AG08396 (cell line): ENCODE measurements around the gene EIF2B5.
"Not testable (repeated sequence)": the region's sequence is repeated elsewhere in the genome, so short reads cannot be mapped to it uniquely, and the experiment has no call there.

Experiments
- DNase-seq: peaks from one replicate; pipeline ENCODE4 v3.0.0; 2012; ENCODE audit warnings: low spot score, mixed read lengths

Gene EIF2B5

DNA sequence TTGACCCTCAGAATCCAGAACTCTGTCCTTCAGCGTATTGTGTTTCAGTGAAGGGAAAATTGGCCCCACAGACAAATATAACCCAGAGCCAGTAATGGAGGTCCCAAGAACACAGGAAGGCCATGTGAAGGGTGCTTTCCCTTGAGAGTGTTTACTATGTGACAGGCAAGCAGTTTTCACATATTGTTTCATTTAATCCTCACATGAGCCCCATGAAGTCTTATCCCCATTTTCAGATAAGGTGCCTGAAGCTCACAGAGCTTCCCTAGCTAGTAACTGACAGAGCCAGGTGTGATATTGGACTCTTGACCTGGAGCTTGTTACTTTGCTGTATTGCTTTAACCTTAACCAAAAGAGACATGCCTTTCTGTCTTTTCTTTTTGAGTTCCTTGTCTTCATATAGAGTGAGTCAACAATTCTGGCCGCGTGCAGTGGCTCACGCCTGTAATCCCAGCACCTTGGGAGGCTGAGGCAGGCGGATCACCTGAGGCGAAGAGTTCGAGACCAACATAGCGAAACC is 10.7 kb downstream of the EIF2B5 start:
- DNase-seq, result no peak

DNA sequence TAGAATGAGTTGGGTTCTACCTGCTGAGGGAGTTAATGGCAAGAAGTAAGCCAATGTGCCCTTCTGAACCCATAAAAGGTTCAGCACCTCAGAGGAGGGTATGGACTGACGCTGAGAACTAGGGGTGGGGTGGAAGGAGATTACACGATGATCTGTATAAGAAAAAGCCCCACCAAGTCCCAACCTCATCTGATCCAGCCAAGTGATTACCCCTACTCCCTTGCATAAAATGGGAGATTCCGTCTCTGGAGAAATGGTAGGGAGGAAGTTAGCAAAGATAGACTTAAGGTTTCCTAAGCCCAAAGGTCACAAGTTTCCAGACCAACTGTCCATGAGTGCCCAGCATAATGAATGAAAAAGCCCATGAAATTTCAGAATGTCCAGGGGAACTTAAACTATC is 12.9 kb downstream of the EIF2B5 start:
- DNase-seq, result no peak

DNA sequence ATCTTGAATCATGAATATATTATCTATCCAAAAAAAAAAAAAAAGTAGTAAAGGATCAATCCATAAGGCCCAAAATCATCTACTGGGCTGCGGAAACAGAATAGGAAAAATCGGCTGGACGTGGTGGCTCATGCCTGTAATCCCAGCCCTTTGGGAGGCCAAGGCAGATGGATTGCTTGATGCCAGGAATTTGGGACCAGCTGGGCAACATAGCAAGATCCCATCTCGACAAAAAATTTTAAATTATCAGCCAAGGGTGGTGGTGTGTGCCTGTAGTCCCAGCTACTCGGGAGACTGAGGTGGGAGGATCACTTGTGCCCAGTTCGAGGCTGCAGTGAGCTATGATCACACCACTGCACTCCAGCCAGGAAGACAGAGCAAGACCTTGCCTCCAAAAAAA is 14.0 kb downstream of the EIF2B5 start:
- DNase-seq, result no peak

DNA sequence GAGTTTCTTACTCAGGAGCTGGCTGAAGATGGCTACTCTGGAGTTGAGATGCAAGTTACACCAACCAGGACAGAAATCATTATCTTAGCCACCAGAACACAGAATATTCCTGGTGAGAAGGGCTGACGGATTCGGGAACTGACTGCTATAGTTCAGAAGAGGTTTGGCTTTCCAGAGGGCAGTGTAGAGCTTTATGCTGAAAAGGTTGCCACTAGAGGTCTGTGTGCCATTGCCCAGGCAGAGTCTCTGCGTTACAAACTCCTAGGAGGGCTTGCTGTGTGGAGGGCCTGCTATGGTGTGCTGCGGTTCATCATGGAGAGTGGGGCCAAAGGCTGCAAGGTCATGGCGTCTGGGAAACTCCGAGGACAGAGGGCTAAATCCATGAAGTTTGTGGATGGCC is 14.6 kb downstream of the EIF2B5 start:
- DNase-seq, result not testable (repeated sequence)

DNA sequence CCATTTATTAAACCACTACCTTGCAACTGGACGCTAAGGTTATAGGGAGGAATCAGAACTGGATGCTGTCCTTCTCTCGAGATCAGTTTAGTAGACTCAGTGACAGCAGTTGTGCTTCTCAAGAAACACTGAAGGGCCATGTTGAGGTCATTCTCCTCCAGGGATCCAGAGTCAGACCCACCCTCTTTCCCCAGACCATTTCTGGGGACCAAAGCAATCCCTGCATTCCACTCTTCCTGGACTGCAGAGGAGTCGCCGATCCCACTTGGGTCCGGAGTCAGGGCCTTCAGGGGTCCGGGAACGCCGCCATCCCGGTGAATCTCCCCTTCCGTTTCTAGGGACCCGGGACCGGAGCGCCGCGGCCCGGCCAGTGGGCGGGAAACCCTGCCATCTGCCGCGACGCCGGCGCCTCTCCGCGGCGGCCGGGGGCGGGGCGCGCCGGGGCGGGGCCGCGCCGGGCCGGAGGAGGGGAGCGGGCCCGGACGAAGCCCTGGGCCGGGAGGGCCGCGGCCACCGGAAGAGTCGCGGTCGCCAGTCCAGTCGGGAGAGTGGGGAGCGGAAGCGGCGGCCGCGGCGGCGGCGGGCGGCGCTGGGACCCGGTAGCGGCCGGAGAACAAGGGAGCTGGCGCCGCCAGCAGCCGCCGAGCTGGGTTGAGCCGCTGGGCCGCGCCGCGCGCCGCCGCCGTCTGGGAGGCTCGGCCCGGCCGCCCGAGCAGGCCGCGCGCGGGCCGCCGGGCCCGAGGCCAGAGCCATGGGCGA is 19.9 kb downstream of the EIF2B5 start, which contains the start of gene DVL3:
TSS of gene DVL3 (plus strand) at position 493 of the 759 bp plus-strand sequence. CDS start at position 752, 259 bp downstream.
- DNase-seq, result peak; percentile 90

DNA sequence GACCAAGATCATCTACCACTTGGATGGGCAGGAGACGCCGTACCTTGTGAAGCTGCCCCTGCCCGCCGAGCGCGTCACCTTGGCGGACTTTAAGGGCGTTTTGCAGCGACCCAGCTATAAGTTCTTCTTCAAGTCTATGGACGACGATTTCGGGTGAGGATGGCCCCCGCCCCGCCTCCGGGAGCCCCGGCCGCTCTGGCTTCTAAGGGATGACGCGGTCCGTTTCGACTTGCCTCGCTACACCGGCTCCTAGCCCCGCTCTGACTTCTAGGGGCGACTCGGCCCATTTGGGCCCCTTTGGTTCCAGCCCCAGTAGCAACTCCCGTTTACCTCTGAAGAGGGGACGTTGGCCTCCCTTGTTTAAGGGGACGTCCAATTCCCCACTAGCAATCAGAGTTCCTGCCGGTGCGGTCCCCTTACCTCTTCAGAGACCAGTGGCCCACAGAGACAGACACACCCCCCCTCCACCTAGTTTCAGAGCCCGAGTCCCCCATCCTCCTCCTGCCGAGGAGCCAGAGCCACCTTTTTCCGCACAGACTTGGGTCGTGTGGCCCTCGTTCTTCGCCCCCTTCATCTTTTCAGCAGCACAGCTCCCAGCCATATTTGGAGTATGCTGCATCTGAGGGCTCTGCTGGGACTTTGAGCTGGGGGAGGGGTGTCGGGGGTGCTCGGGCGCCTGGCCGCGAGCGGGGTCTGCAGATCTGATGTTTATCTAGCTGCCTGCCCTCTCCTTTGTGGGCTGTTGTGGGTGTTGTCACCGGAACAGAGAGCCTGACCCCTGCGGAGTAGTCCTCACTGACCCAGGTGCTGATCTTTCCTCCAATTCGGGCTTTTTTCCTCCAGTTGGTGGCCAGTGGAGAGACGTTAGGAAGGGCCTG is 20.7 kb downstream of the EIF2B5 start:
- peak; percentile 47 for DNase-seq

DNA sequence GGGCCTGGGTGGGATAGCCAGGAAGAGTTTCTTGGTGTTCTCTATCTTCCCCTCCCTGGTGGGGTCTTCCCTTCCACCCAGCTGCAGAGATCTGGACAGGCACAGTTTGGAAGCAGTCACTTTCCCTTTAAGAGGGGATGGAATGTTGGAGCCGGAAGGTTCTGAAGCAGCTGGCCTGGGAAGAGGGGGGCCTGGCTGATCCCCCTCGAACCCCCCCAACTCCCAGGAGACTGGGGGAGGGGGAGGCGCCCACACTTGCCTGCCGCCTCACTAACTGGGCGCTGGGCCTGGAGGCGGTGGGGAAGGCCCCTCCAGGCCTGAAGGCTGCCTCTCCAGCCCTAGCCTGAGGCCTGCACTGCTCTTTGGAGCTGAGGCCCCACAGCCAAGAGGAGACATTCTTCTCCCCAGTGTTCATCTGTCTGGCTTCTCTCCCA is 21.4 kb downstream of the EIF2B5 start:
- DNase-seq, result peak; percentile 59

DNA sequence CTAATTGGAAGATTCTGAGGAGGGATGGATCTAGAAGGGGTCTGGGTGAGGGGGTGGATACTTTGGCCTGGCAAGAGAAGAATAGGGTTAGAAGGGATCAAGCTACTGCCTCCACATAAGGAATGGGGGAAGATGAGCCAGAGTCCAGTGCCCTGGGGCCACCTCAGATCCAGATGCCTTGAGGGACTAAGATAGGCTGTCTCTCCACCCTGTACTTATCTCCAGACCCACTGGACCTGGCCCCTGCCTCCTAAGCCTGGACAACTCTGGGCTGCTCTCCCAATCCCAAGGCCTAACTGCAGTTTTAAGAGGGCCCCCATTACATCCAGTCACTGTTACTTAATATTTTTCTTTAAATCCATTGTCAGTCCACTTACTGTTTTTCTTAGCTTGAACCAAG is 22.0 kb downstream of the EIF2B5 start:
- no peak for DNase-seq

DNA sequence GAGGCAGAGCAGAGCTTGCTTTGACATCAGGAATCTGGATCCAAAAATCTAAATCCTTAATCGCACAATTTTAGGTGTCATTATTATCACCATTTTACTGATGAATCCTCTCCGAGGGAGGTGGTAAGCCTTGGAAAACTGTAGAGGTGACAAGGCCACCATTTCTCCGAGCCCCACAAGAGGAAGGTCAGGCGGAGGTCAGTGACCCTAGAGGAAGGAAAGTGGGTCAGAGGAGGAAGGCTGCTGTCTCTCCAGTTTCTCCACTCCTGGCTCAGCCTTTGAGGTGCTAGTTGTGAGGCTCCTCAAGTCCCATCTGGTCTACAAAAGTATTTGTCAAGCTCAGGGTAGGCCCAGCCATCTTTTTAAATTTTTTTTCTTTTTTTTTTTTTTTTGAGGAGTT is 23.2 kb downstream of the EIF2B5 start:
- DNase-seq, result no peak

DNA sequence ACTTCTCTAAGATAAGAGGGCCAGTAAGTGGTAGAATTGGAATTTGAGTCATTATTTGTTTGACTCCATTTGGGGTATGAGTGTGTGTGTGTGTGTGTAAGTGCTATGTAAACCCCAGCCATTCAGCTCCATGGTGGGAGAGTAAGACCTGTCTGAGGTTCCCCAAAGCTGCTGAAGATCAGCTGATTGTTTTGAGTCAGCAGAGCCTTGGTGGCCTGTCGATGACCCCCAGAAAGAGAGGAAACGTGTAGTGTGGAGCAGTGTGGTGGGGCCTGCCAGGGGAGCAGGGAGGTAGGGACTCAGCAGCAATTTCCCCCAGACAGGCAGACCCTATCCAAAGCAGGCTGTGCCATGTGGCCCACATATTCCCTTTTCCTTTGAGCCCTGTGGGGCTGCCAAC is 25.3 kb downstream of the EIF2B5 start:
- peak; percentile 55 for DNase-seq

DNA sequence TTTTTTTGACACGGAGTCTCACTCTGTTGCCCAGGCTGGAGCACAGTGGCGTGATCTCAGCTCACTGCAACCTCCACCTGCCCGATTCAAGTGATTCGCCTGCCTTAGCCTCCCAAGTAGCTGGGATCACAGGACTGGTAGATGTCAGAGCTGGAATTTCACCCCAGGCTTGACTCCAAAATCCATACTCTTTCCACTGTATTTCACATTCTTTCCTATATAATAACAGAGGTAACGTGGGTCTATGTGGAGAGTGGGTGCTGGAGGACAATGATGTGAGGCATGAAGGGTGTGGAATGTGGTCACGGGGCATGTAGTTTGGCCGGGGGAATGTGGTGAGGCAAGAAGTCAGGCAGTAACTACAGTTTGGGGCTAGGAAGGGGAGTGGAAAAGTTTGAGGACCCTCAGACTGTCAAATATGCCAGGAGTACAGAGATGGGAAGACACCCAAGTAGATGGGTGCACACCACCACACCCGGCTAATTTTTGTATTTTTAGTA is 27.5 kb downstream of the EIF2B5 start:
- DNase-seq, result not testable (repeated sequence)

DNA sequence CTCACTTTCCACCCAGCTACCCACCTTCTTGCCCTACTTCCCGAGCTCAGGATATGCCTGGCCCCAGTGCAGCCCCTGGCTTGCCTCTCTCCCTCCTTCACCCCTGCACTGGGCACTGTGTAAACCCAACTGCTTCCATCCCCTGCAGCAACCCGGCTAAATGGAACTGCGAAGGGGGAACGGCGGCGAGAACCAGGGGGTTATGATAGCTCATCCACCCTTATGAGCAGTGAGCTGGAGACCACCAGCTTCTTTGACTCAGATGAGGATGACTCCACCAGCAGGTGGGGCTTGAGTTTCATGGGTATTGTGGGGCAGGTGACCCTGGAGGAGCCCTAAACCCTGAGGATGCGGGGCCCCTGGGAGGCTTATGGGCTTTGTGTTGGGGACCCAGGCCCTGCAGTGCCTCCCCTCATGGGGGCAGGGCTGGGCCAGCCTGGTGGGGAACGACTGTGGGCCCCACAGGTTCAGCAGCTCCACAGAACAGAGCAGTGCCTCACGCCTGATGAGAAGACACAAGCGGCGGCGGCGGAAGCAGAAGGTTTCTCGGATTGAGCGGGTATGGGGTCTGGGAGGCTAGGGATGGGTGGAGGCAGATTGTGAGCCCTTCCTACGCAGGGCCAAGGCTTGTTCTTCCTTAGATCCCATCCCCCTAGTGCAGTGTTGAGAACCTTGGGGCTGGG is 29.6 kb downstream of the EIF2B5 start:
- DNase-seq, result no peak

DNA sequence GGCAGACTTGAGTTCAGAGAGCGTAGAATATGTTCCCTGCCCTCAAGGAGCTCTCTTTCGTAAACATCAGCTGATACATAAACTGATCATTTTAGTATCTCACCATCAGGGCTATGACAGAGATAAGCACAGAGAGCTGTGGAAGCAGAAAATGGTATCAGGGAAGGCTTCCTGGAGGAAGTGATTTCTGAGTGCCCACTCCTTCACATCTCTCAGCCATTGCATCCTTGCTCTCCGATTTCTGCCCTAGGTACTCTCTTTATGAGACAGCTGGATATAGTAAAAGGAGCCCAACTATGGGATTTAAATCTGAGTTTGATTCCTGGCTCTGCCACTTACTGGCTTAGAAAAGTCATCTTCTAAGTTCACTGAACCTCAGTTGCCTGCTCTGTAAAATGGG is 30.4 kb downstream of the EIF2B5 start:
- DNase-seq, result no peak

DNA sequence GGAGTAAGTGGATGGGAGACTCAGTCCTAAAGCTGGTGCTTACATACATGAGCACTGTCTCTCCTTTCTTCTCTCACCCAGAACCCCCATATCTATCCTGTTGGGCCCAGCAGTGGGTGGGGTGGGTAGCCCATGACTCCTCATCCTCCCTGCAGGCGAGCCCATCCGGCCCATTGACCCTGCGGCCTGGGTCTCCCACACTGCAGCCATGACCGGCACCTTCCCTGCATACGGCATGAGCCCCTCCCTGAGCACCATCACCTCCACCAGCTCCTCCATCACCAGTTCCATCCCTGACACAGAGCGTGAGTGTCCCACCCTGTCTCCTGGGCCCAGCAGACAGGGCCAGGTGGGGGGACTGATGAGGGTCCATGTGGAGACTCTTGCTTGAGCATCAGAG is 31.5 kb downstream of the EIF2B5 start:
- DNase-seq, result no peak

DNA sequence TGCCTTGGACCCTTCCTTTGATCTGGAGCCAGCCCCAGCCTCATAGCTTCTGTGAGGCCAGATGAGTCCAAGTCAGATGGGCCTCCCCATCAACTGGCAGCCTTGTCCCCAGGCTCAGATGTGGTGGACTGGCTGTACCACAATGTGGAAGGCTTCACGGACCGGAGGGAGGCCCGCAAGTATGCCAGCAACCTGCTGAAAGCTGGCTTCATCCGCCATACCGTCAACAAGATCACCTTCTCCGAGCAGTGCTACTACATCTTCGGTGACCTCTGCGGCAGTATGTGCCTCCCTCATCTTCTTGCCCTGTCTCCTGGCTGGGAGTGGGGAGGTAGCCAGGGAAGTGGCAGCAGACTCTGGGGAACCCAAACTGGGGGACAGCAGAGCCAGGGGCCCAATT is 32.6 kb downstream of the EIF2B5 start:
- no peak for DNase-seq

DNA sequence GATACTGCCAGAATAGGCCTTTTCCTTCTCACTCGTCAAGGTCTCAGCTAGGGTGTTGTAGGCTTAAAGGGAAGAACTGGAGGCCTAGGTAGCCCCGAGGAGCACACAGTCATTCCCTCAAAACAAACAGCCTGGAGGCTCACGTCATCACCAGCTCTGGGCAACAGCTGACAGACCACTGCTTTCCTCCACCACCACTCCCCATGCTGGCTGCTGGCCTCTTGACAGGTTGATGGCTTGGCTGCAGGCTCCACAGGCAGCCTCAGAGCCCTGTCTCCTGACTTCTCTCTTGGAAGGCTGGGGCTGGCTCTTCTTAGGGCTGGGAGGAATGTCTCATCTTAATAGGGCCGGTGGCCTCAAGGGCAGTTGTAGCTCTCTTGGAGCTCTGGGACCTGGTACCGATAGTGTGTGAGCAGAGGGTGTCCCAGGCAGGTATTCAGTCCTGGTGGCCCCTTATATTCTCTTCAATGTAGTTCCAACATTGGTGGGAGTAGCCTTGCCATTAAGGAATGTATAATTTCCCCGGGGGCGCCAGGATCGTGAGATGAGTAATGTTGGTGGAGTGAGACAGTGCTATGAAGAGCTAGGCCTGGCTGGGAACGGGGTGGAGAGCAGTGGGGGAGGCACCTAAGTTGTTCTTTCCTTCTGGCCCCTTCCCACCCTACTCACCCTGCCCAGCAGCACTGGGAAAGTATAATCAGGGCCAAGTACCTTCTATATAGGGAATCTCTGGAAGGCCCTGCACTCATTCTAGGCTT is 33.4 kb downstream of the EIF2B5 start:
- DNase-seq, result peak; percentile 82

DNA sequence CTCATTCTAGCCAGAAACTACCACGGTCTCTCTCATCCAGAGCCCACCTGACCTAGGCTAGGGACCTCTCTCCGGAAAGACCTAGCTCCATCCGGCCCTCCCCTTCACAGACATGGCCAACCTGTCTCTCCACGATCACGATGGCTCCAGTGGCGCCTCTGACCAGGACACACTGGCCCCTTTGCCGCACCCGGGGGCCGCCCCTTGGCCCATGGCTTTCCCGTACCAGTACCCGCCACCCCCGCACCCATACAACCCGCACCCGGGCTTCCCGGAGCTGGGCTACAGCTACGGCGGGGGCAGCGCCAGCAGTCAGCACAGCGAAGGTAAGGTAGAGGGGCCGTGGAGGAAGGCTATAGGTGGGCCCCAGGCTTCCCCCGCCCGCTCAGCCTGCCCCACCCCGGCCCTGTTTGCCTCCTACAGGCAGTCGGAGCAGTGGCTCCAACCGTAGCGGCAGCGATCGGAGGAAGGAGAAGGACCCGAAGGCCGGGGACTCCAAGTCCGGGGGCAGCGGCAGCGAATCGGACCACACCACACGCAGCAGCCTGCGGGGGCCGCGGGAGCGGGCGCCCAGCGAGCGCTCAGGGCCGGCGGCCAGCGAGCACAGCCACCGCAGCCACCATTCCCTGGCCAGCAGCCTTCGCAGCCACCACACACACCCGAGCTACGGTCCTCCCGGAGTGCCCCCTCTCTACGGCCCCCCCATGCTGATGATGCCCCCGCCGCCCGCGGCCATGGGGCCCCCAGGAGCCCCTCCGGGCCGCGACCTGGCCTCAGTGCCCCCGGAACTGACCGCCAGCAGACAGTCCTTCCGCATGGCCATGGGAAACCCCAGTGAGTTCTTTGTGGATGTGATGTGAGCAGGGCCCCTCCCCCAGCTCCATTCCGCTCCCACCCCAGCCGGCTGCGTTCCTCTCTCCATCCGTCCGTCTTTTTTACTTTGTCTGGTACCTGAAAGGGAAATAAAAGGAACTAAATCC is 35.0 kb downstream of the EIF2B5 start:
- no peak for DNase-seq

DNA sequence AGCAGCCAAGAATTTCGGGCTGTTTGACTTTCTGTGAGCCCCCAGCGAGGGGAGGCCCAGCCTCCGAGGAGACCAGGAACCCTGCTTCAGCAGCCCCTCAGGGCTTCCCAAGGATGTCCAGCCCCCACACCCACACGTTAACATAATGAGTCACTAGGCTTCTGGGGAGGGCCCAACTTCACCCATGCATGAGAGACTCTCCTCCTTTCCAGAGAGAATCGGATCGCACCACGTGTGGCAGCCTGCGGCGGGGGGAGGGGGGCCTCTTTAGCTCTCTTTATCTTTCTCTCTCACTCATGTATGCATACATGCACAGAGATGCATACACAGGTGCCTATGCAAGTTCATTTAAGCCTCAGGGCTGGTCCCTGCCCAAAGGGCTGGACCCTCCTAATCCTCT is 36.4 kb downstream of the EIF2B5 start:
- DNase-seq, result peak; percentile 48

DNA sequence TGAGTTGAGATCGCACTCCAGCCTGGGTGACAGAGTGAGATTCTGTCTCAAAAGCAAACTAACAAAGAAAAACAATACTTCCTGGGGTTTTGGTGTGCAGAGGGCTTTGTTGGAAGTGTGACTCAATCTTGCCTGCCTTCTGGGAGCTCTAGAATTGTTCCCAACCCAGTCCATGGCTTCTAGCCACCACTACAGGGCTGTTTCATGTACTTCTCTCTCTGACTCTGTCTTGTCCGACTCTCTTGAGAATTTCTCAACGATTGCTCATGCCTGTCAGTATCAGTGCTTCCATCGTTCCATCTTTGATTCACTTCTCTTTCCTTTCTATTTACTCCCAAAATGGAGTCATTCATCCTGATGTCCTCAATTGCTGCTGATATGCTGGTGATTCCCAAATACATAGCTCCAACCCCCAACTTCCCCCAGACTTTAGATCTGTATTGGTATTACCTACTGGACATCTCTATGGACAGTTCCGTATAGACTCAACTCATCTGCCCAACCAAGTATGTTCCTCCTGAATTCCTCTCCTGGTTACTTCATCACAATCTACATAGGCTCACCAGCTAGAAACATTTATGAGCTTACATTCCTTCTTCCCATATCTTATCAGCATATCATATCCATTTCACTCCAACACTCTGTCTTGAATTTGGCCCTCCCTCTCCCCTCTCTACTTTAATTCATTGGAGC is 37.7 kb downstream of the EIF2B5 start:
- DNase-seq, result peak; percentile 63

DNA sequence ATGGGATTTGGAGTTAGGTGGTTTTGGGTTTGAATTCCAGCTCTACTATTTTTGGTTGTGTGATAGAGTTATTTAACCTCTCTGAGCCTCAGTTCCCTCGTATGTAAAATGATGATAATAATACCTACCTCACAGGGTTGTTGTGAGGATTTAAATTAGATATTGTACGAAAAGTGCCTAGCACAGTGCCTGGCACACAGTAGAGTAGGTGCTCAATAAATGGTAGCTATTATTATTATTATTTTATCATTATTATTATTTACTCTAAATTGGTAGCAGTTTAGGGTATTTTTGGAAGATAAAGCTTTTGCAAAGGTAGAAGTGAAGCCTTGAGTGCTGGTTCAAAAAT is 38.2 kb downstream of the EIF2B5 start:
- DNase-seq, result no peak
